HTR-8/SVneo (cell line): ENCODE measurements around the gene C2CD3.

ENCODE experiments used
- DNase-seq: peaks from one replicate; pipeline ENCODE4 v3.0.0; 2011; ENCODE audit warnings: low spot score, mixed read lengths; ENCODE audit not compliant: insufficient read length
- FAIRE-seq: peaks from 2 replicates; lab custom pipeline; 2011; peaks lifted over from hg19 to GRCh38; lab: Jason Lieb, UNC

Gene C2CD3

DNA sequence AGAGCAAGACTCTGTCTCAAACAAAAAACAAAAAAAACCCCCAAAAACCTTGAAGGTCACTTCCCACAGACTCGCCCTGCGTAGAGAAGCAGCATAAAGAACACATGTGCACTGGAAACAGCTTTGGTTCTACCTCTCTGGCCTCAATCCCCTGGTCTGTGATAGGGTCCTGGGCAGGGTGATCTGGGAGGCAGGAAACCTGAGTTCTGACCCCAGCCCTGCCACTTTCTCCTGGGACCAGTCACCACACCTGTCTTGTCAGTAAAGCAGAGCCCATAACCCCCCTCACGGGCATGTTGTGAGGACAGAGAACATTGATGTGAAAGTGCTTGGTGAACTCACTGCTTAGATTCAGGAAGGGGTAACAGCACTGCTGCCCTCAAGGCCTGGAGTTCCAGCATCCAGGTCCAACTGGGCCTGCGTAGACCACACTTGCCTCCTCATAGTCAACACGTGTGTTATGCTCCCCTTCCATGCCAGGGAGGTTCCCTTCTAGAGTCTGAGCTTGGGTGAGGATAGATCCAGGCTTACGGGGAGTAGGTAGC lies 199.6 kb downstream of the C2CD3 start:
- FAIRE-seq (no peak), DNase-seq (no peak)

GRCh38 chr11:73969991-73970800 lies 200.6 kb downstream of the C2CD3 start:
- DNase-seq (no peak), FAIRE-seq (no peak)

DNA sequence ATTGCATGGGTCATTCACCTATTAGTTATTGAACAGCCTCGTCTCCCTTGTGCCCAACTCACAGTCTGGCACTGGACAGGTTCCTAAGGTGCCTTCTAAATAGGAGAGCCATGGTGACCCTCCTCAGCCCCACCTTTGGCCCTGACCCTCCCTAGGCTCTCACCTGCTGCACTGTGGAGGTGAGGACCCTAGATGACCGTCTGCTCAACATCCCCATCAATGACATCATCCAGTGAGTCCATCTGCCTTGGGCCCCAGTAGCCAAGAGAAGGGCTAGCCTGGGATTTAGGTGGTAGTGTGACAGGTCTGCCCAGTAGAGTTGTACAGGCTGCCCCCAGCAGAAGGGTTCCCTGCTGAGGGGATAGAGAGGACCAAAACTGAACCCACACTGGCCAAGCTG lies 201.7 kb downstream of the C2CD3 start:
- no peak for DNase-seq
- no peak for FAIRE-seq

DNA sequence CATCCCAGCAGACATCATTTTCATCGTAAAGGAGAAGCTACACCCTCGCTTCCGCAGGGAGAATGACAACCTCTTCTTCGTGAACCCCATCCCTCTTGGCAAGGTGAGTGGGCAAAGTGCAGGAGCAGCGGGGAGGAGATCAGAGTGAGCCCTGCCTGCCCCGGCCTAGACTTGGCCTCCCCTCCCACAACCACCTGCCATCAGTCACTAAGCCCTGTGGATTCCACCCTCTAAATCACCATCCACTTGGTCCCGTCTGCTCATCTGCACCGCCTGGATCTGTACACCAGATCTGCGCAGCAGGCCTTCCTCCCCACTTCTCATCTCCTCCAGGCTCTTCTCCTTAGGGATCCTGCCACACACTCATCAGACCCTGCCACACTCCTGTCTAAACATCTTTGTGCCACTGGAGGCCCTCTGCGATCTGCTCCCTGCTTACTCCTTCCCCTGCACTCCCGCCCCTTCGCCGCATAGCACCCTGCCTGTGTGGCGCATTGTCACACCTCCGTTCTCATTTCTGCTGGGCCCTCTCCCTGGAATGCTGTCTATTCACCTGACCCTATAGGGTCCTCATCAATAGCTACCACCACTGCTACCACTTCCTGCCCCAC lies 202.3 kb downstream of the C2CD3 start:
- DNase-seq (no peak), FAIRE-seq (no peak)

DNA sequence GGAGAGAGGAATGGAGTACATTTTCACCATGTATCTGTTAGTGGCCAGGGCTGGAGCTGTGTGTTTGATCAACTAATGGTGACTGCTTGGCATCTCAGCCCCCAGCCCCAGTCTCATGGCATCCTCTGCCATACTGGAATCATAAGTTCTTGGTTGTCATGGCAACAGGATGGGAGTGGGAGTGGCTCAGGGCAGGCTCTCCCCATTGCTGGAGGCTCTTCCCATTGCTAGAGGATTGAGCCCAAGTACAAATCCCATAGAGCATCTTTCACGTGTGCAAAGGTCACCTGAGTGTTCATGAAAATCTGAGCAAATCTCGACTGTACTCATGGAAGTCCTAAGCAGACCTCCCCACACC lies 205.1 kb downstream of the C2CD3 start:
- DNase-seq, result no peak
- FAIRE-seq, result no peak

DNA sequence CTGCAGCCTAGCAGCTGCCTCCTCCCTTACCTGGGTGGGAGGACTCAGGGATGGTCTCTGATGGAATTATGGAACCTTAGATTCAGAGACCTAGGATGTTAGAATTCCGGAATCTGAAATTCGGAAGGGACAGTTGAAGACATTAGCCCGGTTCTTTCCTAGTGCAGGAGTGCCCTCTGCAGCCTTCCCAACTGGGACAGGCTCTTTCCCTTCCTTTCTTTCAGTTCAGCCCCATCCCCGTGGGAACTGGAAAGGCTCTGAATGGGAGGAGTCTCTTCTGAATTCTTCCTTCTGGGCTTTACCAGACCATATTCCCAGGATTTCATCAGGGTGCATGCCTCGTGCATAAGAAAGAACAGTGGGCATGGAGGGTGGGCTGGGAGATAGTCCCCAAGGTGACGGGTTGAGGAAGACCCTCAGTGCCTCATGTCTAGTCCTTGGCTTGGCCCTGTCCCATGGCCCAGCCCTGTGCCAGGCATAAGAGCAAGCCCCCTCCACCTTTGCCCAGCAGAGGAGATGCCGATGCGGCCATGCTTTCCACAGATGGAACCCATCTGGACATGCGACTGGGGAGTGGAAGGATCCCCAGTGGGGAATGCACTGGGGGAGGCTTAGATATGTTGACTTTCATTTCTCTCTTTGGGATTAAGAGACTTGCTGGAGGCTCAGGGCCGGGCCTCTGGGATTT lies 205.6 kb downstream of the C2CD3 start:
- DNase-seq, result no peak
- no peak for FAIRE-seq

DNA sequence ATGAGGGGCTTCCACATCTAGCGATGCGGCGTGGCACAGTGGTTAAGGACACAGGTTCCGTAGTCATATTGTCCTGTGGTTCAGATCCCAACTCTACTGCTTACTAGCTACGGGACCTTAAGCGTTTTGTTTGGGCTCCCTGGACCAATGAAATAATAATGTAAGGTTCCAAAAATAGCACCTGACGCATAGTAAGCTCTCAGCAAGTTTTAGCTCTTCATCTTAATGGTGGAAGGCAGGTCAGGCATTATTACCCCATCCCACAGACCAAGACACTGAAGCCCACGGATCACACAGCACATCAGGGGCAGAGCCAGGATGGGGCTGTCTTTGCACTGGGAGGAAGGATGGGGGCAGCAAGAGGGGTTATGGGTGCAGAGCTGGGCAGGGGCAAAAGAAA lies 206.9 kb downstream of the C2CD3 start:
- DNase-seq, result no peak
- FAIRE-seq, result peak; percentile 69
